ENCODE results near the gene ZFP36L2.

ZFP36L2 gene

GRCh38 chr2:43212931-43213330, 13.5 kb downstream of the ZFP36L2 start:
- no peak overlapping the region for H2BK15ac ChIP-seq (ENCODE audit: low read length)
- no peak overlapping the region for H2AFZ ChIP-seq (ENCODE audit: low read length)
- H4K8ac ChIP-seq (ENCODE audit: low read depth, low read length), result no peak overlapping the region
- no peak overlapping the region for H3K4me2 ChIP-seq (ENCODE audit: insufficient read depth, low read length, poor library complexity, severe bottlenecking)
- no peaks in the 10 kb centered on the region for H3K36me3 ChIP-seq (replicated peaks in 1 of 2; ENCODE audit: control insufficient read depth in 2 of 2, insufficient read depth in 2 of 2, low read length in 2 of 2)
- no peak overlapping the region for H2BK12ac ChIP-seq (ENCODE audit: low read length)
- no peak for DNase-seq (ENCODE audit: low spot score)
- H3K14ac ChIP-seq (ENCODE audit: low read length), result no peak overlapping the region
- peak overlapping the region; percentile 54 for H2AK5ac ChIP-seq (ENCODE audit: low read depth, low read length)
- H3K9ac ChIP-seq (ENCODE audit: low read depth, low read length, poor library complexity), result no peak overlapping the region
- no peak overlapping the region for H3K4me3 ChIP-seq (ENCODE audit: low read length in 2 of 2)
- H3K4me1 ChIP-seq (ENCODE audit: control insufficient read depth in 2 of 2, insufficient read depth in 1 of 2, low read depth in 1 of 2, low read length in 2 of 2), result peaks cover 3 to 5% of the 10 kb centered on the region in 2 donors
- H3K27me3 ChIP-seq (ENCODE audit: control insufficient read depth in 3 of 3, insufficient read depth in 3 of 3, low read depth in 1 of 3, low read length in 3 of 3), result no peaks in the 10 kb centered on the region
- H3K18ac ChIP-seq (ENCODE audit: low read length), result no peak overlapping the region
- no CpG with 5 or more reads among the region's 3 CpGs for WGBS, 2 donors (ENCODE audit: extremely low coverage in 2 of 2, insufficient read length in 2 of 2, insufficient replicate concordance in 1 of 2)
- no peak overlapping the region for H2BK5ac ChIP-seq (ENCODE audit: low read length)
- H3K27ac ChIP-seq (replicated peaks; ENCODE audit: low read length), result no peak overlapping the region
- H3K4ac ChIP-seq (ENCODE audit: low read length), result no peak overlapping the region
- H2BK120ac ChIP-seq (ENCODE audit: low read depth, low read length), result peak overlapping the region; percentile 21
- H3K9me3 ChIP-seq (replicated peaks in 1 of 2; ENCODE audit: control insufficient read depth in 2 of 2, insufficient read depth in 1 of 2, low read depth in 1 of 2, low read length in 2 of 2), result no peaks in the 10 kb centered on the region
- H3K23ac ChIP-seq (ENCODE audit: low read depth, low read length, poor library complexity), result no peak overlapping the region
- H4K91ac ChIP-seq (ENCODE audit: low read depth, low read length, poor library complexity), result no peak overlapping the region
- no peaks in the 10 kb centered on the region for H3K79me1 ChIP-seq (ENCODE audit: low read depth, low read length)

DNA sequence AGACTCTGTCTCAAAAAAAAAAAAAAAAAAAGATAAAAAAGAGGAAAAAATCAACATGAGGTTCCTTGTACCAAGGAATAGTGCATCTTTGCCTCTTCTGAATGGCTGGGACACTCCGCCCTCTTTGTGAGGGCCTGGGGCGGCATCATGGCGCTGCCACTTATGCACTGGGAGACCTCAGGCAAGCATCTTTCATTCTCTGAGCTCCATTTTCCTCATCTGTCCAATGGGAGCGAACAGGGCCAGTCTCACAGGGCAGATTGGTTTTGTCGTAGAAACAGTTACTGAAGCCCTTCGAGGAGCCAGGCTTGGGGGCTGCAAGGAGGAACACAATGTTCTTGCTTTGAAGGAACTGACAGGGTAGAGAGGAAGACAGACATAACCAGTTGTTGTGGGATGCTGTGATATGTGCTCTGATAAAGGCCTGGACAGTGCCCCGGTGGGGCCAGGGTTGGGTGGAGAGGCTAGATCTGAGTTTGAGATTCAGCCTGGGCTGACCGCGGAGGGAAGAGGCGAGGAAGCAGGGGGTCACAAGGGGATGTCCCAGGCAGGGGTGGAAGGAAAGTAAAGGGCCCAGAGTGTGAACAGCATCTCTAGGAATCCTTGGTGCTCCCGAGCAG, 14.1 kb downstream of the ZFP36L2 start:
- Histone ChIP-seq H4K91ac (ENCODE audit: low read depth, low read length, poor library complexity) (no peak overlapping the region), H3K4me1 (ENCODE audit: control insufficient read depth in 2 of 2, insufficient read depth in 1 of 2, low read depth in 1 of 2, low read length in 2 of 2) (no peaks in the 10 kb centered on the region), H2AFZ (ENCODE audit: low read length) (no peak overlapping the region), H3K18ac (ENCODE audit: low read length) (no peak overlapping the region), H4K8ac (ENCODE audit: low read depth, low read length) (no peak overlapping the region), H3K36me3 (replicated peaks in 1 of 2; ENCODE audit: control insufficient read depth in 2 of 2, insufficient read depth in 2 of 2, low read length in 2 of 2) (no peaks in the 10 kb centered on the region), H2BK5ac (ENCODE audit: low read length) (no peak overlapping the region), H2AK5ac (ENCODE audit: low read depth, low read length) (peak overlapping the region; percentile 54), H2BK15ac (ENCODE audit: low read length) (peak overlapping the region; percentile 49), H3K79me1 (ENCODE audit: low read depth, low read length) (no peaks in the 10 kb centered on the region), H3K9ac (ENCODE audit: low read depth, low read length, poor library complexity) (no peak overlapping the region), H3K4me3 (ENCODE audit: low read length in 2 of 2) (no peak overlapping the region), H3K23ac (ENCODE audit: low read depth, low read length, poor library complexity) (peak overlapping the region; percentile 43), H3K4ac (ENCODE audit: low read length) (peak overlapping the region; percentile 53), H2BK120ac (ENCODE audit: low read depth, low read length) (peak overlapping the region; percentile 21), H2BK12ac (ENCODE audit: low read length) (no peak overlapping the region), H3K9me3 (replicated peaks in 1 of 2; ENCODE audit: control insufficient read depth in 2 of 2, insufficient read depth in 1 of 2, low read depth in 1 of 2, low read length in 2 of 2) (no peaks in the 10 kb centered on the region), H3K27me3 (ENCODE audit: control insufficient read depth in 3 of 3, insufficient read depth in 3 of 3, low read depth in 1 of 3, low read length in 3 of 3) (no peaks in the 10 kb centered on the region), H3K14ac (ENCODE audit: low read length) (no peak overlapping the region), H3K27ac (replicated peaks; ENCODE audit: low read length) (no peak overlapping the region), H3K4me2 (ENCODE audit: insufficient read depth, low read length, poor library complexity, severe bottlenecking) (no peak overlapping the region)
- no CpG with 5 or more reads among the region's 11 CpGs for WGBS, 2 donors (ENCODE audit: extremely low coverage in 2 of 2, insufficient read length in 2 of 2, insufficient replicate concordance in 1 of 2)
- DNase-seq (ENCODE audit: low spot score), result no peak

DNA sequence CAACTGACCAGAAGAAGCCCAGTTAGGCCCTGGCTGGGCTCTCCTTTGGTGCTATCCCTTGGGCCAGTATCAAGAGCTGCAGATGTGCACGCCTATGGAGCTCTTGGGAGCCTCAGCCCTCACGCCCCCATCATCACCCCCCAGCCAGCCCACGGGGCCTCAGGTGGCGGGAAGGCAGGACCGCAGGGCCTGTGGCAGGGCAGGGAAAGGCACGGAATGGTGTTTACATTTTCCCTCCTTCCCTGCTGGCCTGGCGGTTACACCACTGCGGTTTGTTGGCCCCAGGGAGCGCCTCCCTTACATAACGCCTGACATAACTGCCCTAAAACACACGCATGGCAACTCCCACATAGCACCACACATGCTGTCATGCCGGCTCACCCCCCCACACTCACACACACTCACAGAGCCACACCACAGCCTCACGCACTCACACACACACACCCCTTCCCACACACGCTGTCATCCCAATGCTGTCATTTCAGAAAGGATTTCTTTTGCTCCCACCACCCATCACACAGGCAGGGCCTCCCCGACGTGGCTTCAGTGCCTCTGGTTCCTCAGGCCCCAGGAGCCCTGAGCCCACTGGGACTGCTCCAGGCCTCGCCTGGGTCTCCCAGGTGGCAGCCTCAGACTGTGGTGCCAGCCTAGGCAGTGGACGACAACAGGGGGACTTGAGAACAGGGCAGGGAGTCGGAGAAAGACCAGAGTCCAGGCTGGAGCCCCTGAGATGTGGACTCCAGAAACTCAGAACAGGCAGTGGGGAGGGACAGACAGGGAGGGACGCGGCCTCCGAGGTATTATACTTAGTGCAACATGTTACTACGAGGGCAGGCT, 15.7 kb downstream of the ZFP36L2 start:
- no peak for DNase-seq (ENCODE audit: low spot score)
- peak overlapping the region; percentile 50 for H3K9ac ChIP-seq (ENCODE audit: low read depth, low read length, poor library complexity)

GRCh38 chr2:43210125-43210466, 16.3 kb downstream of the ZFP36L2 start:
- H2AFZ ChIP-seq (ENCODE audit: low read length), result peak overlapping the region; percentile 53
- H3K9me3 ChIP-seq (replicated peaks in 1 of 2; ENCODE audit: control insufficient read depth in 2 of 2, insufficient read depth in 1 of 2, low read depth in 1 of 2, low read length in 2 of 2), result no peaks in the 10 kb centered on the region
- H3K4me2 ChIP-seq (ENCODE audit: insufficient read depth, low read length, poor library complexity, severe bottlenecking), result no peak overlapping the region
- H3K18ac ChIP-seq (ENCODE audit: low read length), result peak overlapping the region; percentile 93
- H3K36me3 ChIP-seq (replicated peaks in 1 of 2; ENCODE audit: control insufficient read depth in 2 of 2, insufficient read depth in 2 of 2, low read length in 2 of 2), result no peaks in the 10 kb centered on the region
- no peak overlapping the region for H3K27ac ChIP-seq (replicated peaks; ENCODE audit: low read length)
- WGBS, 2 donors (ENCODE audit: extremely low coverage in 2 of 2, insufficient read length in 2 of 2, insufficient replicate concordance in 1 of 2), result no CpG with 5 or more reads among the region's 6 CpGs
- no peak for DNase-seq (ENCODE audit: low spot score)
- no peak overlapping the region for H4K91ac ChIP-seq (ENCODE audit: low read depth, low read length, poor library complexity)
- peak overlapping the region; percentile 50 for H3K9ac ChIP-seq (ENCODE audit: low read depth, low read length, poor library complexity)
- H3K14ac ChIP-seq (ENCODE audit: low read length), result peak overlapping the region; percentile 86
- H3K4ac ChIP-seq (ENCODE audit: low read length), result peak overlapping the region; percentile 86
- H2AK5ac ChIP-seq (ENCODE audit: low read depth, low read length), result peak overlapping the region; percentile 93
- H4K8ac ChIP-seq (ENCODE audit: low read depth, low read length), result no peak overlapping the region
- H2BK5ac ChIP-seq (ENCODE audit: low read length), result peak overlapping the region; percentile 85
- H3K4me3 ChIP-seq (ENCODE audit: low read length in 2 of 2), result no peak overlapping the region
- no peak overlapping the region for H2BK120ac ChIP-seq (ENCODE audit: low read depth, low read length)
- H3K4me1 ChIP-seq (ENCODE audit: control insufficient read depth in 2 of 2, insufficient read depth in 1 of 2, low read depth in 1 of 2, low read length in 2 of 2), result no peaks in the 10 kb centered on the region
- H3K27me3 ChIP-seq (ENCODE audit: control insufficient read depth in 3 of 3, insufficient read depth in 3 of 3, low read depth in 1 of 3, low read length in 3 of 3), result no peaks in the 10 kb centered on the region
- peak overlapping the region; percentile 99 for H2BK15ac ChIP-seq (ENCODE audit: low read length)
- H3K23ac ChIP-seq (ENCODE audit: low read depth, low read length, poor library complexity), result peak overlapping the region; percentile 86
- peak overlapping the region; percentile 24 for H2BK12ac ChIP-seq (ENCODE audit: low read length)
- H3K79me1 ChIP-seq (ENCODE audit: low read depth, low read length), result no peaks in the 10 kb centered on the region

More for the DNA sequence above, 15.7 kb downstream of the ZFP36L2 start:
- Histone ChIP-seq H3K18ac (ENCODE audit: low read length) (peak overlapping the region; percentile 93), H3K4me3 (ENCODE audit: low read length in 2 of 2) (no peak overlapping the region), H2BK12ac (ENCODE audit: low read length) (peak overlapping the region; percentile 66), H3K23ac (ENCODE audit: low read depth, low read length, poor library complexity) (peak overlapping the region; percentile 86), H3K36me3 (replicated peaks in 1 of 2; ENCODE audit: control insufficient read depth in 2 of 2, insufficient read depth in 2 of 2, low read length in 2 of 2) (no peaks in the 10 kb centered on the region), H2AK5ac (ENCODE audit: low read depth, low read length) (peak overlapping the region; percentile 93), H3K4ac (ENCODE audit: low read length) (peak overlapping the region; percentile 86), H3K4me1 (ENCODE audit: control insufficient read depth in 2 of 2, insufficient read depth in 1 of 2, low read depth in 1 of 2, low read length in 2 of 2) (no peaks in the 10 kb centered on the region), H3K4me2 (ENCODE audit: insufficient read depth, low read length, poor library complexity, severe bottlenecking) (no peak overlapping the region), H3K79me1 (ENCODE audit: low read depth, low read length) (no peaks in the 10 kb centered on the region), H2BK15ac (ENCODE audit: low read length) (peak overlapping the region; percentile 99), H3K27ac (replicated peaks; ENCODE audit: low read length) (no peak overlapping the region), H2BK120ac (ENCODE audit: low read depth, low read length) (no peak overlapping the region), H3K14ac (ENCODE audit: low read length) (peak overlapping the region; percentile 92), H2BK5ac (ENCODE audit: low read length) (peak overlapping the region; percentile 85), H4K91ac (ENCODE audit: low read depth, low read length, poor library complexity) (no peak overlapping the region), H3K9me3 (replicated peaks in 1 of 2; ENCODE audit: control insufficient read depth in 2 of 2, insufficient read depth in 1 of 2, low read depth in 1 of 2, low read length in 2 of 2) (no peaks in the 10 kb centered on the region), H3K27me3 (ENCODE audit: control insufficient read depth in 3 of 3, insufficient read depth in 3 of 3, low read depth in 1 of 3, low read length in 3 of 3) (no peaks in the 10 kb centered on the region), H2AFZ (ENCODE audit: low read length) (peak overlapping the region; percentile 53), H4K8ac (ENCODE audit: low read depth, low read length) (peak overlapping the region; percentile 76)
- WGBS, 2 donors (ENCODE audit: extremely low coverage in 2 of 2, insufficient read length in 2 of 2, insufficient replicate concordance in 1 of 2), result no CpG with 5 or more reads among the region's 23 CpGs
